Ectodermal cell (in vitro differentiated cells): ENCODE measurements around the gene CASK. TPM values are rescaled to one million over a fixed set of nuclear protein-coding genes. Genes with fewer than 3 reads are reported as not detected.

Experiments
- H3K27ac ChIP-seq: 2 replicates; pipeline ENCODE4 v1.7.0; 2013; ENCODE audit warnings: mild to moderate bottlenecking, low read depth, low read length; ENCODE audit not compliant: insufficient read depth, poor library complexity, severe bottlenecking
- H3K27me3 ChIP-seq: 2 replicates; pipeline ENCODE4 v1.7.0; 2013; ENCODE audit warnings: mild to moderate bottlenecking, low read length; ENCODE audit not compliant: insufficient read depth, control insufficient read depth, poor library complexity, severe bottlenecking
- H3K36me3 ChIP-seq: one replicate; pipeline ENCODE4 v1.7.0; 2013; ENCODE audit warnings: low read length; ENCODE audit not compliant: control insufficient read depth, insufficient read depth
- H3K4me1 ChIP-seq: one replicate; pipeline ENCODE4 v1.7.0; 2013; ENCODE audit warnings: low read length; ENCODE audit not compliant: control insufficient read depth, insufficient read depth
- H3K4me3 ChIP-seq: 2 replicates; pipeline ENCODE4 v1.7.0; 2013; ENCODE audit warnings: low read depth, low read length, control low read depth; ENCODE audit not compliant: insufficient read depth
- H3K9me3 ChIP-seq: 2 replicates; pipeline ENCODE4 v1.7.0; 2013; ENCODE audit warnings: mild to moderate bottlenecking, low read length, moderate library complexity; ENCODE audit not compliant: control insufficient read depth
- WGBS, 2 experiments: methylation state at CpG; one replicate each; pipeline ENCODE4 v1.1.7; 2013; ENCODE audit warnings: missing lambda C conversion rate in 2 of 2; 5-methylcytosine and 5-hydroxymethylcytosine counted together
- polyA plus RNA-seq, 4 experiments: library from polyadenylated mRNA; stranded (reverse); fragments of 50-300 nt; gene quantifications; one replicate each; pipeline ENCODE4 v1.2.3, GENCODE V29; 2013

Gene CASK, protein sequence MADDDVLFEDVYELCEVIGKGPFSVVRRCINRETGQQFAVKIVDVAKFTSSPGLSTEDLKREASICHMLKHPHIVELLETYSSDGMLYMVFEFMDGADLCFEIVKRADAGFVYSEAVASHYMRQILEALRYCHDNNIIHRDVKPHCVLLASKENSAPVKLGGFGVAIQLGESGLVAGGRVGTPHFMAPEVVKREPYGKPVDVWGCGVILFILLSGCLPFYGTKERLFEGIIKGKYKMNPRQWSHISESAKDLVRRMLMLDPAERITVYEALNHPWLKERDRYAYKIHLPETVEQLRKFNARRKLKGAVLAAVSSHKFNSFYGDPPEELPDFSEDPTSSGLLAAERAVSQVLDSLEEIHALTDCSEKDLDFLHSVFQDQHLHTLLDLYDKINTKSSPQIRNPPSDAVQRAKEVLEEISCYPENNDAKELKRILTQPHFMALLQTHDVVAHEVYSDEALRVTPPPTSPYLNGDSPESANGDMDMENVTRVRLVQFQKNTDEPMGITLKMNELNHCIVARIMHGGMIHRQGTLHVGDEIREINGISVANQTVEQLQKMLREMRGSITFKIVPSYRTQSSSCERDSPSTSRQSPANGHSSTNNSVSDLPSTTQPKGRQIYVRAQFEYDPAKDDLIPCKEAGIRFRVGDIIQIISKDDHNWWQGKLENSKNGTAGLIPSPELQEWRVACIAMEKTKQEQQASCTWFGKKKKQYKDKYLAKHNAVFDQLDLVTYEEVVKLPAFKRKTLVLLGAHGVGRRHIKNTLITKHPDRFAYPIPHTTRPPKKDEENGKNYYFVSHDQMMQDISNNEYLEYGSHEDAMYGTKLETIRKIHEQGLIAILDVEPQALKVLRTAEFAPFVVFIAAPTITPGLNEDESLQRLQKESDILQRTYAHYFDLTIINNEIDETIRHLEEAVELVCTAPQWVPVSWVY
- 53.9 TPM for polyA plus RNA-seq (2013, experiment 1 of 4)
- 50.6 TPM for polyA plus RNA-seq (2013, experiment 2 of 4)
- 38.2 TPM for polyA plus RNA-seq (2013, experiment 3 of 4)
- polyA plus RNA-seq (2013, experiment 4 of 4), result 44.7 TPM

DNA sequence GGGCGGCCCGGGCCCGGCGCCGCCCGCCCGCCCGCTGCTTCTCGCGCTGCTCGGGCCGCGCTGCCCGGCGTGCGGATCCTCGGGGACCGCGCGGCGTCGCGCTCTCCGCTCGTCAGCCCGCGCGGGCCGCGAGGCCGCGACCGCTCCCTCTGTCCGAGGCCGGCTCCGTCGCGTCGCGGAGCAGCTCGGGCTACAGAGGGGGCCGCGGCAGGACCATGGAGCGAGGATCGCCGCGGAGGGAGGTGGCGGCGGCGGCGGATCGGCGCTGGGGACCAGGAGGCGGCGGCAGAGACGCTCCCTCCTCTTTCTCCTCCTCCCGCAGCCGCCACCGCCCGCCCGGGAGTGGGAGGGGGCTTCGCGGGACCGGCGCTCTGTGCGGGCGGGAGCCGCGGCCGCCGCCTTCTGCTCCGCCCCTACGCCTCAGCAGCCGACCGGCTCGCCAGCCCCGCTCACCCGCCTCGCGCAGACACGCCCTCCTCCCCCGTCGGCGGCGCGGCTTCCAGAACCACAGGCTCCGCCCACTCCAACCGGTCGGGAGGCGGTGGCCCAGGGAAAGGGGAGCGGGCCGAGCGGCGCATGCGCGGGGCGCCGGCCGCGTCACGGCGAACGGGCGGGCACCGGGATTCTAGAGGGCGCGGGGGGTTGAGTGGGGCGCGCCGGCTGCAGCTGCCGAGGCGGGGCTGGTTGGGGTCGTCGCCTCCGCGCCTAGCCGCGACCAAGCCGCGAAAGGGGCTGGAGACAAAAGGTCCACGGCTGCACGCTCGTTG, at the start of gene CASK:
CASK (minus strand) TSS at position 344 of the 767 bp plus-strand sequence. CDS start 566 bp downstream, outside the sequence.
- Histone ChIP-seq H3K9me3 (no peaks in the 10 kb centered on the region), H3K36me3 (no peaks in the 10 kb centered on the region), H3K4me1 (no peaks in the 10 kb centered on the region), H3K27ac (peak within 1 kb of the TSS; percentile 77), H3K4me3 (peak within 1 kb of the TSS; percentile 70), H3K27me3 (no peaks in the 10 kb centered on the region)
- 0% methylated on average over 118 to 123 of the region's 123 CpGs for WGBS, 2 experiments

DNA sequence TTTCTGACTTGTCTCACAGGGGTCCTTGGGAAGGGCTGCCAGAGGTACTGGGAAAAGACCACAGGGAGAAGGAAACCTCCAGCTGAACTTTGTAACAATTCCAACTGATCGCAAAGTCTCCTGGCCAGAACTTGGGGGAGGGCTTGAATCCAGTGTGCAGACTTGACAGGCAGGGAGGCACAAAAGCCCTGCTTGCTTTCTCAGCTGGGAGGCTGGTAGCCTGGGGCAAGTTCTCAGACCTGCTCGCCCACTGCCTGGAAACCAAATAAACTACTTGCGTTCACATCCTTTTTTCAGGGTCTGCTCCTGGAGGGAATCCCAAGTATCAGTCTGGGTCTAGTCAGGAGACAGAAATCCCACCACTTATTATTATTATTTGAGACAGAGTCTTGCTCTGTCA, 48.0 kb upstream of the CASK start:
- H3K9me3 ChIP-seq, result no peaks in the 10 kb centered on the region
- WGBS, 2 experiments, result 69 to 71% methylated on average over 3 of the region's 3 CpGs
- H3K27ac ChIP-seq, result no peak overlapping the region
- H3K4me1 ChIP-seq, result no peaks in the 10 kb centered on the region
- no peaks in the 10 kb centered on the region for H3K36me3 ChIP-seq
- no peaks in the 10 kb centered on the region for H3K27me3 ChIP-seq
- no peak overlapping the region for H3K4me3 ChIP-seq

DNA sequence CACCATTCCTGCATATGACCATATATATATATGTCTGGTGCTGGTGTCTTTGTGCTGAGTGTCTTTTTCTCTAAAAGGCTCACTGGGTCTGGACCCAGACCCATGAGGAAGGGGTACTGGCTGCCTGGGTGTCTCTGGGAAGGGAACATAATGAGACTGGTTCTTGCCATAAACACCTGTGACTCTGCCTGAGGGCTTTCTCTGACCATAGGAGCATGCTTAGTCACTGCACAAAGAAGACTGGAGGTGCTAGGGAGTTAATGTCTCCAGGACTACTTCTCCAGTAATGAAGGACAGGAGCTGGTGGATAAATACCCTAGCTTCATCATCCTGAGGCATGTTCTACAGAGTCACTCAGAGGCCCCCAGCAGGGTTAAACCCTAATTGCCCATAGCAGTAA, 47.1 kb upstream of the CASK start:
- H3K27ac ChIP-seq, result no peak overlapping the region
- no peaks in the 10 kb centered on the region for H3K9me3 ChIP-seq
- H3K4me1 ChIP-seq, result no peaks in the 10 kb centered on the region
- no peak overlapping the region for H3K4me3 ChIP-seq
- H3K36me3 ChIP-seq, result no peaks in the 10 kb centered on the region
- no peaks in the 10 kb centered on the region for H3K27me3 ChIP-seq

DNA sequence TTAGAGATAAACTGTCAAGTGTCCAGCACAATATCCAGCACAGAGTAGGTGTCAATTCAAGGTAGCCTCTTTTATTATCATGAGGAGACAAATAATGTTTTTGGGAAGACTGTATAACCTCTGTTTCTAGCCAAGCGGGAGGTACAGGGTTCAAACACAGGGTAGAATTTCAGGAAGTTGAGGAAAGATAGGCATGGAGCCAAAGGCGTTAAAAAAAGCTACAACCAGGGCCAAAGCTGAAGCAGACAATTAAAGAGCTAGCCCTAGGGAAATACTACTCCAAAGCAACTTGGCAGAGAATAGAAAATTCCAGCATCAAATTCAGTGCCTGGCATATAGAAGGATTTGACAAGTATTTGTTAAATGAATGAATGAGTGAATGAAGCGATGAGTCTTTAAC, 40.0 kb upstream of the CASK start:
- Histone ChIP-seq H3K9me3 (no peaks in the 10 kb centered on the region), H3K27me3 (no peaks in the 10 kb centered on the region), H3K4me3 (no peak overlapping the region), H3K36me3 (no peaks in the 10 kb centered on the region), H3K4me1 (no peaks in the 10 kb centered on the region), H3K27ac (no peak overlapping the region)
- WGBS, 2 experiments, result 87 to 98% methylated on average over 3 of the region's 3 CpGs

DNA sequence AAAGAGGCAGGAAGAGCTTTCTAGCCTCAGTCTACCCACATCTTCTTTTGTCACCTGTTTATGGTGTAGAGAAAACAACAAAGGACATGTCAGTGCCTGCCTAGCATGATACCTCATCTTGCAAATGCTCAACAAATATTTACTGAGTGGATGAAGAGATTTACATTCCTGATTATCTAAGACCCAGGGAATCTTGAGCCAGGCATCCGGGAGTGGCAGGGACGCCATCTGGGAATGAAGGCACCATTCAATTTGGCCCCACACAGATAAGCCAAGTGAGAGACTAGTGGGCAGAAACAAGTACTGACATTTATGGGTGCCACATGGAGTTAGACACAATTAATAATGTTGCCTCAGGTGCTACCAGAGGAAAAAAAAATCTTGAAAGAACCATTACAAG, 36.8 kb upstream of the CASK start:
- H3K36me3 ChIP-seq, result no peaks in the 10 kb centered on the region
- no peaks in the 10 kb centered on the region for H3K27me3 ChIP-seq
- 39 to 50% methylated on average over 2 of the region's 2 CpGs for WGBS, 2 experiments
- H3K4me3 ChIP-seq, result no peak overlapping the region
- H3K4me1 ChIP-seq, result no peaks in the 10 kb centered on the region
- no peaks in the 10 kb centered on the region for H3K9me3 ChIP-seq
- no peak overlapping the region for H3K27ac ChIP-seq

DNA sequence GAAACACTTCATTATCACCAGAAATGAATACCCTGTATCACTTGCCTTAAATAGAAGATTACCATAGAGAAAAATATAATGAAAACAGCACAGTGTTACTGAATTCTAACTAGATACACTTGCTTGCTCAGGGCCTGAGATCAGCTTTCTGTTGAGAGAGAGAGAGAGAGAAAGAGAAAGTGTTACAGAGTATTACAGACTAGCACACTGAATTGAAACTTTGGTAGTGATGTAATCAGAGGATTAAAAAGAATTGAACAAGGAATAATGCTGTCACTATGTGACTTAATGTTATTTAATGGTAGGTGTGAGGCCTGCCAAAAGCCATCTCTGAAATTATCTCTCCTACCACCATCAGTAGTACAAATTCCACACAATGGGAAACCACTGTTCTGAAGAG, 35.5 kb upstream of the CASK start:
- H3K9me3 ChIP-seq, result no peaks in the 10 kb centered on the region

DNA sequence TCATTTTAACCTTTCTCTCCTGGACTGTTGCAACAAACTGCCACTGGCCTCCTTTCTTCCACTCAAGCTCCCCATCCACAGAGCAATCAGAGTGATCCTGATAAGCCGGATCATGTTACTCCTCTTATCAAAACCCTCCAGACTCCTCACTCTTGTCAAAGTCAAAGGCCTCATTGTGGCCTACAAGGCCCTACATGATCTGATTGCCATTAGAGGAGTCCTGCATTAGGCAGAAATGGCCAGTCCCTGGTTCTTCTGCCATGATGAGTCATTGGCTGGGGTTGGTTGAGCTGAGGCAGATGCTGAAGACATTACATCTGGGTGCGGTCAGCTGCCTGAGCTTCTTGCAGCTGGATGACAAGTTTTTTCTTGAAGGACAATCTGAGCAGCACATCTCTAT, 32.7 kb upstream of the CASK start:
- H3K4me3 ChIP-seq, result no peak overlapping the region
- no peaks in the 10 kb centered on the region for H3K4me1 ChIP-seq
- no peak overlapping the region for H3K27ac ChIP-seq
- no peaks in the 10 kb centered on the region for H3K27me3 ChIP-seq
- WGBS, 2 experiments, result 96 to 100% methylated on average over 2 of the region's 2 CpGs
- no peaks in the 10 kb centered on the region for H3K9me3 ChIP-seq
- H3K36me3 ChIP-seq, result no peaks in the 10 kb centered on the region

More for the DNA sequence above, 35.5 kb upstream of the CASK start:
- Histone ChIP-seq H3K27me3 (no peaks in the 10 kb centered on the region), H3K4me3 (no peak overlapping the region), H3K27ac (no peak overlapping the region), H3K36me3 (no peaks in the 10 kb centered on the region), H3K4me1 (no peaks in the 10 kb centered on the region)

DNA sequence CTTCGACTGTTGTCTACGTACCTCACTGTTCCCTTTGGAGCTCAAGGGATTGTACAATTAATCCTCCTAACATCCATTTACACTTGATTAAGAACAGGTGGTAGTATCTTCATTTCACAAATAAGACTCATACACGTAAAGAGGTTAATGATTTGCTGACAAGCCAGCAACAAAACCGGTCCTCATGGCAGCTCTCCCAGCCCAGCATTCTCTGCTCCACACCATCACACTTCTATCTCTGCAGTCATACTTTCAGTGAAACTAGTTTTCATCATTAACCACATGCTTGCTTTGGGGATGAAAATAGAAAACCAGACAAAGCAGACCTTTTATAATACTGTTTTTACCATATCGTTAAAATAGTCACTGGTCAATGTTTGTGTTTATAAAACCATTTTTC, 28.7 kb upstream of the CASK start:
- Histone ChIP-seq H3K4me1 (peaks cover under 1% of the 10 kb centered on the region), H3K27me3 (no peaks in the 10 kb centered on the region), H3K27ac (no peak overlapping the region), H3K36me3 (no peaks in the 10 kb centered on the region), H3K4me3 (no peak overlapping the region), H3K9me3 (no peaks in the 10 kb centered on the region)
- WGBS, 2 experiments, result 94 to 97% methylated on average over 2 to 4 of the region's 5 CpGs

DNA sequence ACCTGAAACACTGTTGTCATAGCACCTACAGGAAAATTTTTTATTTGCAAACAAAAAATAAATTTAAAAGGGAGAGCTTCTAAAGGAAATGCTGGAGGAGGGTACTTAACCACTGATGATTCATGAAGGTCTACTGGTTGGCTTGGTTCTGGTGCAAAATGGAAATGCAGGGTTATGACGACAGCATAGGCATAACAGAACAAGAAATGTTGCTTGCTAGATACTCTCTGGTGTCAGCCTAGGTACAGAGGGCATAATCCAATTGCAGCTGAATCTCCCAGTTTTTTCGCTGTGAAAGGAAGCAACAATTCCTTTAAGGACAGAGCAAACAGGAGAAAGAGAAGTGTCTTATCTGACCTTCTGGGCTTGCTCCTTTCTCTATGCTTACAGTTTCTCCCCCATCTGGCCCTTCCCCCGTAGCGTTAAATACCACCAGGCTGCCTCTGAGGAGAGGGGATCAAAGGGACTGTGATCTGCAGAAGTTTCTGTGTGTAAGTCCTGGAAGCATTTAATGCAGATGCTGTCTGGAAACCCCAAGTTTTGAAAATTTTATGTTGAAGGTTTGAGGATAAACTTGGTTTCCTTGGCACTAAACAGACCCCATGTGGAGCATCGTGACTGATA, 23.7 kb upstream of the CASK start:
- no peaks in the 10 kb centered on the region for H3K9me3 ChIP-seq
- no peak overlapping the region for H3K4me3 ChIP-seq
- whole genome bisulfite sequencing, 2 experiments, result 56 to 64% methylated on average over 2 to 3 of the region's 5 CpGs
- no peaks in the 10 kb centered on the region for H3K27me3 ChIP-seq
- no peaks in the 10 kb centered on the region for H3K36me3 ChIP-seq
- H3K4me1 ChIP-seq, result peaks cover 3% of the 10 kb centered on the region
- no peak overlapping the region for H3K27ac ChIP-seq
